EL (cell line): ENCODE data around the gene CCDC92B.
A peak's percentile ranks its signal among the peaks of the same experiment; 100 is the strongest.

Experiments used
- DNase-seq: peaks from one replicate; pipeline ENCODE4 v3.0.0-alpha.2; 2016

Gene CCDC92B

DNA sequence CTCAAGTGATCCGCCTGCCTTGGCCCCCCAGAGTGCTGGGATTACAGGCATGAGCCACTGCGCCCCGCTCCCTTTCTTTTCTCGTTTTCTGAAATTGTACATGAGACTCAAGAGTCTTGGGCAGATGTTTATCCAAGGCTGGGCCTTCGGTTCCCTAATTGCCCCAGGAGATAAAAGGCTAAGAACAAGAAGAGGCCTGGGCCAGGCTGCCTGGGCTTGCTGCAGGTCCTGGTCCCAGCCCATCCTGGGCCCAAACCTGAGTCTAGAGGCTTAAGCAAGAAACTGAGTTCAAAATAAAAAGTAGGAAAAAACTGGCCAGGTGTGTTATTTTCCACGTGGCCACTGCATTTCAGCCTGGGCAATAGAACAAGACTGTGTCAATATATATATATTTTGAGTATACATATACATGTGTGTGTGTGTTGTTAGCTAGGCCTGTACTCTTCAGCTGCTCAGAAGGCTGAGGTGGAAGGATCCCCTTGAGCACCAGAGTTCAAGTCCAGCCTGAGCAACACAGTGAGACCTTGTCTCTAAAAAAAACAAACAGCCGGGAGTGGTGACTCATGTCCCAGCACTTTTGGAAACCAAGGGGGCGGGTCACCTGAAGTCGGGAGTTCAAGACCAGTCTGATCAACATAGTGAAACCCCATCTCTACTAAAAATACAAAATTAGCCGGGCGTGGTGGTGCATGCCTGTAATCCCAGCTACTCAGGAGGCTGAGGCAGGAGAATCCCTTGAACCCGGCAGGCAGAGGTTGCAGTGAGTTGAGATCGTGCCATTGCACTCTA is 31.1 kb downstream of the CCDC92B start:
- peak; percentile 41 for DNase-seq

DNA sequence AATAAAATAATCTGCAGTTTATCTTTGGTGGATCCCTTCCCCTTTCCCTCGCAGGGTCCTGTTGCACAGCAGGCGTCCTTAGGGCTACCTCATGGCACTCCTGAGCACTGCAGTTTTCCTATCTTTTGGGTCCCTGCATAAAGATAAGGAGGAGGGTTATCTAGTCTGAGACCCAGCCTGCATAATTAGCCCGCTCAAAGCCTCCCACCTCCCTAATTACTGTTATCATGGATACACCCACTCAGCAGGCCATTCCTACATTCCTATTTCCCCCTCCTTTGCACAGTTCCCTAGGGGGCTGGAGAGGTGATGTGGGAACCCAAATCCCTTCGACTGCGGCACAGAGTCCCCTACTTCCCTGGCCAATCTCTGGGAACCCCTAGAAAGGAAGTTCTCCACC is 32.8 kb downstream of the CCDC92B start:
- no peak for DNase-seq

DNA sequence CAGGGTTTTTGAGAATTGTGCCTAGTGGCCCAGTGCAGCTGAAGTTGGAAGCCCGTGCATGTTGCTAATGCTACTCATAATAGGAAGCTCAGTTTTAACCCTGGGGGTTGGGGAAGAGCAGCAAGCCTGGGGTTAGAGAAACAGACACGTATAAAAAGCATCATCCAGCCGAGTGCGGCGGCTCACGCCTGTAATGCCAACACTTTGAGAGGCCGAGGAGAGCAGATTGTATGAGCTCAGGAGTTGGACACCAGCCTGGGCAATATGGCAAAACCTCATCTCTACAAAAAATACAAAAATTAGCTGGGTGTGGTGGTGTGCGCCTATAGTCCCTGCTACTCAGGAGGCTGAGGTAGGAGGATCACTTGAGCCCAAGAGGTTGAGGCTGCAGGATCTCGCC is 35.6 kb downstream of the CCDC92B start:
- no peak for DNase-seq

DNA sequence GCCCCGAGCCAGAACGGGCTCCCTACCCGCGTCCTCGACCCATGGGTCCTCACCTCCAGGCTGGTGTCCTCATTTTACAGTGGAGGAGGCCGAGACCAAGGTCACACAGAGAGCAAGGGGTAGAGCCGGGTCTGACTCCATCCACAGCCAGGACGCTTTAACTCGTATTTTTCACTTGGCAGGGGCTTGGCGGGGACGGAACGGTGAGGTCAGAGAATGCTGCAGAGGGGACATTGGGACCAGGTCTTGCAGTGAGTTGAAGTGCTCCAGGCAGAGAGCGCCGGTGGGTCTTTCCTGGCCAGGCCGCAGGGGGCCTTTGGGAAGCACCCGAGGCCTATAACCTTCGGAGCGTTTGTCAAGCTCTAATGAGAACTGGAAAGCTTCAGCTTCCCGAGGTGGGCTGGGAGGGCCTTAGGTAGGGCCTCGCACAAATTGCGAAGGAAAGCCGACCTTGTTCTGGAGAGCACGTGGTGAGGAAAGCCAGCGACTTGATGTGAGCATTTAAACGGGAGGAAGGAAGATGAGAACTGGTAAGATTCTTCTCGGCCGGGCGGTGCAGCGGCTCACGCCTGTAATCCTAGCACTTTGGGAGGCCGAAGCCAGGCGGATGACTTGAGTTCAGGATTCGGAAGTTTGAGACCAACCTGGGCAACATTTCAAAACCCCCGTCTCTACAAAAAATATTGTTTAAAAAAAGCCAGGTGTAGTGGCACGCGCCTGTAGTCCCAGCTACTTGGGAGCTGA is 37.0 kb downstream of the CCDC92B start:
- no peak for DNase-seq

DNA sequence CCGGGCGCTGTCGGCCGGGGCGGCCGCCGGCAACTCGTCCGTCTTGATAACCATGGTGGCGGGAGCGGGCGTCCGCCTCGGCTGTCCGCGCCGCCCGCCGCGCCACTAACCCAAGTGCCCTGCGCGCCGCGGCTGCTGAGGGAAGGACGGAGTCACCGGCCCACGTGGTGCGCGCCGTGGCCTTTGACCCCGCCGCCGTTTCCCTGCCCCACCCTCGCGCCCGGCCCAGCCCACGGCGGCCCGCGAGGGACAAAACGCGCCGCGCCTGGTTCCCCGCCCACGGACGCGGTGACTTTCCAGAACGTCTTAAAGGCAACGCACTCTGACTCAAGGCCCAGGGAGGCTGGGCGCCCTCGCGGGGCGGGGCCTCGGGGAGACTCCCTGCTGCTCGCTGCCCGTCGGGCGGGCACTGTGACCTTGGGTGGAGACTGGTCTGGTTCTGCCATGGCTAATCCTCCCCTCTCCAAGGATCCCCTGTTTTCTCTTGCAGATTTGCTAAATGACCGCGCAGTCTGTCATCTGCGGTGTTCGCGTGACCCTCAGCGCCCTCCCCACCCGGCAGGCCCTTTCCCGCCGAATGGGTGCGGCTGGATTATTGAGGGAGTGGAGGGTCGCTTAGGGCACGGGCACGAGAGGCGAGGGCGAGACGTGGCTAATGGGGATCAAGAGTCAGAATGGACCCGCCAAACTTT is 37.7 kb downstream of the CCDC92B start, which contains the start of gene CLUH:
CLUH (minus strand) TSS at position 157 of the 692 bp plus-strand sequence; CDS start at position 54, 103 bp downstream.
- peak; percentile 97 for DNase-seq

DNA sequence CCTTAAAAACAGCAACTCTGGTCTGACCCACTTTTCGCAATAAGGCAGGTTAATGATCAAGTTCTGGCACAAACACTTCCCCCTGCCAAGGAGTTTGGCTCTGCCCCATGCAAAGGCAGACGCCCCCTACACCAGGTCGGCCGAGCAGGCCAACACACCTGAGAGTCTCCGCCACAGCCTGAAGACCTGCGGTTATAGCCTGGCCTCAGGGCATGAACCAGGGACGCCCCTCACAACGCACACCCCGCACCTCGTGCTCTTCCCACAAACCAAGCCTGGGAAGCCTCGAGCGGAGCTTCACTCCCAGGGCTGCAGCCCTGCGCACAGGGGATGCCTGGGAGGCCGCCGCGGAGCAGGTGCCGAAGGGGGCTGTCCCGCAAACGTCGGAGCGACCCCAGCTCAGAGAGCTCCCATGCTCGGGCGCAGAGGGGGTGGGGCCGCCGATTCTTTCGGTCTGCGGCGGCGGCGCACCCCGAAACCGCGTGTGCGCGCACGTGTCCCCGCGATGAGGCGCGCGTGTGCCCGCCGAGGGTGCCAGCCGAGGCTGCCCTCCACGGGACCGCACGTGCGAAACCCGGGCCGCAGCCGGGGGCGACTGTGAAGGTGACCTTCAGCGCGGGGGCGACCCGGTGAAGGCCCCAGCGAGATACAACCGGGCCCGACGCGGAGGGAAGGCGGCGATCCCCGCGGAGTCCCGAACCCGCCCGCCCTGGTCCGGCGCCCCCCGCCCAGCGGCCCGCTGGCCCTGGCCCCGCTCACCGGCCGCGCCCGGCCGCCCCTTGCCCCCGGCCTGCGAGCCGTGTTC is 38.4 kb downstream of the CCDC92B start:
- no peak for DNase-seq

DNA sequence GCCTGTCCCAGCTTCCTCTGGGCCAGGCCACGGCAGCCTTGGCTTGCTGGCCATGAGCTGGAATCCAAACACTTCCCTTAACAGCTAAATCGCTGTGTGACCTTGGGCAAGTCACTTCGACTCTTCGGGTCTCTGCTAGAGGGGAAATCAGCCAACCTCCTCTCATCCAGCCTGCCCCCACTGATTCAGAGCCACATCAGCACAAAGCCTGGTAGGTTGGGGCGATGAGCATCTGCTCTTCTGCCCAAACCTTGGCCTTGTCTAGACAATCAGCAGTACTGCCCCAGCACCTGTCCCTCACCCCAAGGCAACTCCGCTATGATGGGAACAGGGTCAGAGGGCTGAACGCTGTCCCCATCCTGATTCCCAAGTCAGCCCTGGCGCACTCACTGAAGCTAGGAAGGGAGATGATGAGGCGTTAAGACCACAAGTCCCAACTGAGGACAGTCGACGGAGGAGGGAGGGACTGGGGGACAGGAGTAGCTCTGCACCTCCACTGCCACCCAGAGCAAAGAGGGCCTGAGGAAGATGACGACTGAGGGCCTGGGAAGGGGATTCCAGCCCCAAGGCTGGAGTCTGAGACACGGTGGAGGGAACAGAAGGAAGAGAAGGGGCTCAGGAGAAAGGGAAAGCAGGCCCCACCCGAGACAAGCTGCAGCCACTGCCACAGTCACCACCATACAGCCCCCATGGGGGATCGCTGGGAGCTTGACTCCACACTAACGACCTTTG is 39.2 kb downstream of the CCDC92B start:
- no peak for DNase-seq

DNA sequence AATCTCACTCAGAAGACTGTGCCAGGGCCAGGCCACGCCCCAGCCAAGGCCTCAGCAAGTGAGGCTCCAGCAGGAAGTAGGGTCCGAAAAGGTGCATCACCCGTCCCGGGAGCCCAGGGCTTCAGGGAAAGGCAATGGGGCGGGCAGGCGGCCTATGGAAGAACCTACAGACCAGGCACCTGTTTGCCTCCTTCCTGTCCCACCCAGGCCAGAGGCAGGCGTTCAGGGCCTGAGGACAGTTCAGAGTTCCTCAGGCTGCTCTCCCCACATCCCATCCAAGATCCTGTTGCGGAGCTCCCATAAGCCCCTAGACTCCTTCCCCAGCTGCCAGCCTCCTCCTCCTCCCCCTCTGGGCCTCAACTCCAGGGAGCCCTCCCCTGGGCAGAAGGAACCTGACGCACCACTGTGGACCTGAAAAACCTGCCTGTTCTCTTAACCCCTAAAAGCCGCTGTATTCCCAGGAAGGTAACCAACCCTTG is 40.2 kb downstream of the CCDC92B start:
- DNase-seq, result no peak

DNA sequence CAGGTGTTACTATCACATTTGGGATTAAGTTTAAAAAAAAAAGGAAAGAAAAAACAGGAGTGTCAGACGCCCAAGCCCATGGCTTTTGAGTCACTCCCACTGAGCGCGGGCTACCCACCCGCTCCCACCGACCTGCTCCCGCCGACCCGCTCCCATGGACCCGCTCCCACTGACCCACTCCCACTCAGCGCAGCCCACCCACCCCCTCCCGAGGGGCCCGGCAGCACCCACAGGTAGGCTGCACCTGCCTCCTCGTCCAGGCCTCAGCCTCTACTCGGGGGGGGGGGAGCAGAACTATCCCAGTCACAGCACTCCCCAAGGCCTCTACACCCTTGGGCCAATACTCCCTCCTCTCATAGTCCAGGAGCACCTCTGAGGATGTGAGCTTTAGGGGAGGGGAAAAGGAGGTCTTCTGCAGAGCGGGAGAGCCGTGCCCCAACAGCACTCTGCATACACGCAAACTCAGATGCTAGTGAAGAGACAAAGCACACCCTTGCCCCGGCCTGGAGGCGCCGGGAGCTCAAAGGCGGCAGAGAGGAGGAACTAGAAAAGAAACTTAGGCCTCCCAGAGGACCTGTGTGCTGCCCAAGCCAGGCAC is 40.8 kb downstream of the CCDC92B start:
- DNase-seq, result no peak

DNA sequence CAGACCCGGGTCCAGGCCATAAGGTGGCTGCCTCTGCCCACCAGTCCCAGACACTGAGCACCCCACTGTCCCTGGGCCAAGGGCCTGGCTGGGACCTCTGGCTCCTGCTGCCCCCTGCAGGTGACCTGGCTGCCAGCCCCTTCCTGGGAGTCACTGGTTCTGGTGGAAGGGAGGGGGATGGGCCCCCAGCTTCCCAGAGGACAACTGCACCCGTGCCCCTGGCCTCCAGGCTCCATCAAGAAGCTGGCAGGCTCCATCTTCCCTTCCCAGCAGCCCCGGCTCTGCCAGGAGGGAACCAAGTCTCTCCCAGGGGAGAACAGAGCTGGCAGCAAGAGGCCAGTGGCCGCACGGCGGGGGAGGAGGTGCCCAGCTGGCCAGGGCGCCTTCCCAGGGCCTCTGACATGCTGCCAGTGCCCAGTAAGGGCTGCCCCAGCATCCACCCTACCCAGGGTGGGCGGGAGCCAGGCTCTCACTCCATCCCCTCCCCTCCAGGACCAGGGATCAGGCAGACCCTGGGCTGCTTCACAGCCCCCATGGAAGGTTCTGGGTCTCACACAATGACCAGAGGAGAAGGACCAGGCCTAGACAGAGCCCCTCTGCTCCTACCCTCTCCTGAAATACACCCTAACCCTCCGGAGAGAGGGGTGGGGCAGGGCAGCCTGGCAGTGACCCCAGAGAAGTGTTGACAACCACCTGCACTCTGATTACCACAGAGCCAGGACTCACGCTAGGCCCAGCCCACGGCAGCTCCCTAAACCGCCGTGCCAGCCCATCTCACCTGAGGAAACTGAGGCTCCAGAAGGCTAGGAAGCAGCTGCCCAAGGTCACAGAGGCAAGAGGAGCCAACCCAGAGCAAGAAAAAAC is 41.5 kb downstream of the CCDC92B start:
- peak; percentile 34 for DNase-seq

DNA sequence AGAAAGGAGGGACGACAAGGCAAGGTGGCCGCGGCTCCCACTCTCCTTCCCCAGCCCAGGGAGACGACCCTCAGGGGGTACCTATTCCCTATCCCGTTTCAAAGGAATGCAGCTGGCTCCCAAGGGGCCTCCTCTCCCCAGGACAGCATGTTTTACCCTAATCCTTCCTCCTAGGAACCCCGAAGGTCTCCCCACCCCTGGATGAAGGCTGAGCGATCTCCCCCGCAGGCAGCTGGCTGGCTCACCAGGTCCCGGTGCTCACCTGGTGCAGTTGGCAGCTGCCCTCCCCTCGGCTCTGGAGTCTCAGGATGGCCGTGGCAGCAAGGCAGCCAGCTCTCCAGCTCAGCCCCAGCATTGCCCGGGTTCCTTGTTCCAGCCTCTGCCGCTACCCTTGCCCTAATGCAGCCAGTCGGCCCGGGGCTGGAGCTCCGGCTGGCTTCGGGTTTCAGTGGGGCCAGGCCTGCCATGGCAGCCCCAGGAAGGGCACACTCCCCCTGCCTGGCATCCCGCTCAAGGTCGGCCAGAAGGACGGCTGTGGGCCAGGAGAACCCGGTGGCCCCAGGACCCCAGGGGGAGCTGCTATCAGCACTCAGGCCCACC is 42.4 kb downstream of the CCDC92B start:
- no peak for DNase-seq

DNA sequence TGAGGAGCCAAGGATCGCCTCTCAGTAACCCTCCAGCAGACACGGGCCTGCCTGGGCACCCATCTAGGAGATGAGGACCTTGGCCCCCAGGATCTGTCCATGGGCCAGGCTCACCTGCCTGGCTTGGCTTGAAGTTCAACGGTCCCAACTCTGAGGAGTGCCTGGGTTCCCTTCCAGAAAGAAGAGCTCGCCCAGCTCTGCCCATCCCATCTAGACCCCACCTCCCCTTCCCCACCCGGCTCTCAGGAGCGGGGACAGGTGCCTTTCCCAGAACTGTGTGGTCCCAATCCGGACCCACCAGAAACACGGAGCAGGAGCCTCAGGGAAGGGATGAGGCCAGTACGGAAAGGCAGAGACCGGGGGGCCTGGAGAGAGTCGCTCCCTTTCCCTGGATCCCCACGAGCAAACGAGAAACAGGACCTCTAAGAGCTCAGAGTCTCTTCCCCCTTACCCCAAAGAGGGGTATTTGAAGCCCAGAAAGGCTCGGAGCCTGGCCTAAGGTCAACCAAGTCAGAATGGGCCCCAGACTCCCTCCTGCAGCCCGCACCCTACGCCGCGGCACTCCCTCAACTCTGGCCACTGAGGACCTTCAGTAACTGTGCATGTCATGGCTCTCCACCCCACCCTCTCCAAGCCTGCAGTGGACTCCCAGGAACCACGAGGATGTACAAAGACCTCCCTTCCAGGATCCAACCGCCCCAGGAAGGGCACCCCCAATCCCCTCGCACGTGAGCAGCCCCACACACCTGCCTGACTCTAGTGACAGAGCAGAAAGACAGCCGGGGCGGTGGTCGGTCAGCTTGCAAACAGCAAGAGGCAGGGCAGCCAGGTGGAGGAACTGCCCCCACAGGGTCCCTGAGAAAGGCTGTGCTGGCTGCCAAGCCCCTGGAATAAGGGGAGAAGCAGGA is 43.3 kb downstream of the CCDC92B start:
- no peak for DNase-seq

DNA sequence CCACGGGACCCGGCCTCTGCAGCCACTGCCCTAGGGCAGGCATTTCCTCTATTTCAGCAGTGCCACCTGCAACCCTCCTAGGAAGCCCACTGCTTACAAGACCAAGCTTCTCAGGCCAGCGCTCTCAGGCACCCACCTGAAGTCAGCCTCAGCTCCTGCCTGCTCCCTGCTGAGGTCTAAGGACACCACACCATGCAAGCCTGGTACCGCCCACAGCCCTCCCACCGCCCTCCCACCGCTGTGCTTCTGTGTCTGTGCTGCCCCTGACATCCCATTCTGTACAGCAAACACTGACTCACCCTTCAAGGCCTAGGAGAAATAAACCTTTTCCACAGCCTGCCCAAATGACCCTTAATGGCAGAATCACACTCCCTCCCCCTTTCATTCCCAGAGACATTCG is 44.2 kb downstream of the CCDC92B start:
- DNase-seq, result peak; percentile 63

DNA sequence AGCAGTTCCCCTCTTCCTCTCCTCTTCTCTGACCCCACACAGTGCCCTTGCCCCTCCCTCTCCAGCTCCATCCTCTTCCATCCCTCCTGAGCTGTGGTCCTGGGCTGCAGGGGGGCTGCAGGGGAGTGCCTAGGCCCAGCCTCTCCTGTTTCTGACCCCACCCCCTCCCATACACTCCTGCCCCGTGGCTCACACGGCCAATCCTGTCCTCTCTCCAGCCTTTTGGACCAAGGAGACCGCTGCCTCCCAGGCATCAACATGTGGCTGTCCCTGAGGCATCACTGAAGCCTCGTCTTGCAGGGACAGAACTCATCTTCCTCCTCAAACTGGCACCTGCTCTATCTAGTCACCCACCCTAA is 44.6 kb downstream of the CCDC92B start:
- no peak for DNase-seq

DNA sequence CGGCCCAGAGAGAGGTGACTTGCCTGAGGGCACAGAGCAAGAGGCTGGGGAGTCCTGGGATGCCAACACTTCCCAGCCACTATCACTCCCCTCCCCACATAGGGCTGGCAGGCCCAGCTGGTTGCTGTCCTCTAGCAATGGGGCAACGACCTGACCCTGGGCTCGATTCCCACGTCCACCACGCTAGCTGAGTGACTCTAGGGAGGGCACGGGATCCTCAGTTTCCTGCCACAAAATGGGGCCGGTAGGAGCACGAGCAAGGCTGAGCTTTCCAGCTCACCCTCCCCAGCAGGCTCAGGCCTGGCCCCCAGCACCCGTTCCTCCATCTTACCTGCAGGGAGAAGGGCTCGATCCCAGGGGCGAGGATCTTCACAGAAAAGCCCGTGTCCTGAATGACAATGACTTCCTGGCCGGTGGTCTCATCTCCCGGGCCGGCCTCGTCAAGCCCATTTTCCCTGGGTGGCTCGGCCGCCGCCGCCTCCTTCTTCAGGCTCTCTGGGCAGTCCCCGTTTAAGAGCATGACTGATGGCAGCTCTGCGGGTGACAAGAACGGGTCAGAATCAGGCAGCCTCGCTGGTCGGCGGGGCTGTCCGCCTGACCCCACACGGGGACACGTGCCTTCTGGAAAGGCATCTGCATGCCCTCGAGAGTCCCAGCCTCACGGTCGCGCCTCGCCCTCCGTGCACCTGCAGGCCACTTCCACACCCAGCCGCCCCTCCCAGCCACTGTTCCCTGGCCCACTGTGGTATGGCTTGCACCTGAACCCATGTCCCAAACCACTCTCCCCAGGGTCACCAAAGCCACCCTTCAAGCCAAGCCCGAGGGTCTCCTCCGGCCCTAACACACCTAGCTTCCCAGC is 45.2 kb downstream of the CCDC92B start:
- DNase-seq, result no peak

DNA sequence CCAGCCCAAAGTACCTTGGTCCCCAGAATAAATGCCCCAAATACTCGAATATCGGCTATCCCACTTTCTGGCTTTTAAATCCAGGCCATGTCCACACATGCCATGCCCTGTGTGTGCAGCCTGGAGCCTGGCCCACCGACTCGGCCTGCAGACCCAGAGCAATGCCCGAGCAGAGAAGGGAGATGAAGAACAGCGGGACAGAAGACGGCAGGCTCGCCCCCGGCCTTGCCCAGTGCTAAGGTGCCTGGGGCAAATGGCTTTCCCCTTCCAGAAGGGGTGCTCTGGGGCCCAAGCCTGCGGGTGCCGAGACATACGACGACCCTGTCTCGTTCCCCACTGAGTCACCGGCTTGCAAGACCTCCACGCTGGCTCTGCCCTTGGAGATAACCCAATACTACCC is 45.8 kb downstream of the CCDC92B start:
- DNase-seq, result no peak

DNA sequence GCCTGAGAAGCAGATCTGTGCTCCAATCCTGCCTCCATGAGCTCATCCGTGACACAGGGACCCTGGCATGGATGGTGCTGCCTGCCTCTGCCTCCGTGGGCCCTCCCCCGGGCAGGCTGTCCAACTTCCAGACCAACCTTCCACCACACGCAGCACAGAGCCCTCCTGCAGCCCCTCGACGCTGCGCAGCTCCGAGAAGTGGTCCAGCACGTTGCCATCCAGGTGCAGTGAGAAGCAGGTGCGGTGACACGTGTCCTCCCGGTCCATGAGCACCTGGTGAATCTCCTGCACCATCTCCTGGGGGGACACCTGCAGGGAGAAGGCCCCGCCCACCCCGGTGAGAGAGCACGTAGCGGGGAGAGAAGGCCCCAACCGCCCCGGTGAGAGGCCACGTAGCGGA is 46.3 kb downstream of the CCDC92B start:
- no peak for DNase-seq
